OCI-LY3 (cell line): Measurements from ENCODE around the gene CCDC12.

Source experiments
- EZH2phosphoT487 ChIP-seq: fragments of 200-600 bp; shearing (Covaris generic); IDR thresholded peaks from 2 replicates; pipeline ENCODE4 v1.6.1; 2018; ENCODE audit warnings: antibody characterized with exemption, mixed run types, low read depth
- TF ChIP-seq, protein P1 (sequence below): fragments of 200-600, 300-600 bp; sonication (generic); IDR thresholded peaks from 2 replicates; pipeline ENCODE4 v1.5.1; 2014; ENCODE audit warnings: antibody characterized with exemption, low read length, low read depth

GRCh38 chr3:46930166-46930944 lies 46.2 kb downstream of the CCDC12 start:
- TF ChIP-seq, protein P1, sequence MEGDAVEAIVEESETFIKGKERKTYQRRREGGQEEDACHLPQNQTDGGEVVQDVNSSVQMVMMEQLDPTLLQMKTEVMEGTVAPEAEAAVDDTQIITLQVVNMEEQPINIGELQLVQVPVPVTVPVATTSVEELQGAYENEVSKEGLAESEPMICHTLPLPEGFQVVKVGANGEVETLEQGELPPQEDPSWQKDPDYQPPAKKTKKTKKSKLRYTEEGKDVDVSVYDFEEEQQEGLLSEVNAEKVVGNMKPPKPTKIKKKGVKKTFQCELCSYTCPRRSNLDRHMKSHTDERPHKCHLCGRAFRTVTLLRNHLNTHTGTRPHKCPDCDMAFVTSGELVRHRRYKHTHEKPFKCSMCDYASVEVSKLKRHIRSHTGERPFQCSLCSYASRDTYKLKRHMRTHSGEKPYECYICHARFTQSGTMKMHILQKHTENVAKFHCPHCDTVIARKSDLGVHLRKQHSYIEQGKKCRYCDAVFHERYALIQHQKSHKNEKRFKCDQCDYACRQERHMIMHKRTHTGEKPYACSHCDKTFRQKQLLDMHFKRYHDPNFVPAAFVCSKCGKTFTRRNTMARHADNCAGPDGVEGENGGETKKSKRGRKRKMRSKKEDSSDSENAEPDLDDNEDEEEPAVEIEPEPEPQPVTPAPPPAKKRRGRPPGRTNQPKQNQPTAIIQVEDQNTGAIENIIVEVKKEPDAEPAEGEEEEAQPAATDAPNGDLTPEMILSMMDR: no peak
- TF ChIP-seq EZH2phosphoT487: no peak
